HG02840 (cell line): ENCODE measurements around the gene HDAC4.

Experiments used
- ATAC-seq: cut with Tn5 transposase; IDR thresholded peaks from one replicate; pipeline ENCODE4 v1.9.1; 2021; ENCODE audit warnings: mild to moderate bottlenecking, moderate library complexity, moderate number of reproducible peaks; ENCODE audit not compliant: unreplicated experiment, low FRiP score

The HDAC4 gene

GRCh38 chr2:239164335-239164871, 236.4 kb downstream of the HDAC4 start:
- ATAC-seq: no peak

GRCh38 chr2:239163688-239164334, 237.0 kb downstream of the HDAC4 start:
- ATAC-seq: no peak

- no peak for ATAC-seq
Observed at GRCh38 chr2:239162976-239163687, 237.7 kb downstream of the HDAC4 start.

GRCh38 chr2:239162141-239162821, 238.5 kb downstream of the HDAC4 start:
- ATAC-seq: no peak

GRCh38 chr2:239161711-239162140, 239.1 kb downstream of the HDAC4 start:
- no peak for ATAC-seq

GRCh38 chr2:239160226-239161143, 240.3 kb downstream of the HDAC4 start:
- no peak for ATAC-seq

- ATAC-seq: no peak
Observed at GRCh38 chr2:239159476-239159911, 241.3 kb downstream of the HDAC4 start.

- no peak for ATAC-seq
Observed at GRCh38 chr2:239158641-239159475, 242.0 kb downstream of the HDAC4 start.

GRCh38 chr2:239157771-239158170, 243.0 kb downstream of the HDAC4 start:
- ATAC-seq: no peak

GRCh38 chr2:239157269-239157668, 243.6 kb downstream of the HDAC4 start:
- no peak for ATAC-seq

GRCh38 chr2:239156516-239157265, 244.1 kb downstream of the HDAC4 start:
- ATAC-seq: no peak

- no peak for ATAC-seq
Observed at GRCh38 chr2:239155806-239156480, 244.9 kb downstream of the HDAC4 start.

- no peak for ATAC-seq
Observed at GRCh38 chr2:239154971-239155805, 245.6 kb downstream of the HDAC4 start.

GRCh38 chr2:239153806-239154591, 246.8 kb downstream of the HDAC4 start:
- ATAC-seq: no peak

GRCh38 chr2:239152916-239153305, 247.9 kb downstream of the HDAC4 start:
- no peak for ATAC-seq

- ATAC-seq: no peak
Observed at GRCh38 chr2:239152239-239152915, 248.4 kb downstream of the HDAC4 start.
